ENCODE measurements around the gene WBP2NL.

DNA sequence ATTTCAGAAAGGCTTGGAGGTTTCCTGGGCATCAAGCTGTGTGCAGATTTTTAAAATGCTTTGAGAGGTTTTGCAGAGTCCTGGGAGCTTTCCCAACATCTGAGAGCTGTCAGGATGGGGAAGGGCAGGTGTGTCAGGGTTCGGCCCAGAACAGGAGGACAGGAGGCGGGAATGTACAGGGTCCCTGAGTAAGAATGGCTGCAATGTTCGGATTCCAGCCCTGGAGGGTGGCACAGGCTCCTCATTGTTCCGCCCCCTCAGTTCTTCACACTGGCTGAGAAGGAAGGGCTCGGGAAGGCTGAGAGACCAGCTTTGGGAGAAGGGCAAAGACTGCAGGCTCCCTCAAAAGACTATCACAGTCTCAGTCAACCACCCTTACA is 34.5 kb upstream of the WBP2NL start:
- TF ChIP-seq, protein P1, sequence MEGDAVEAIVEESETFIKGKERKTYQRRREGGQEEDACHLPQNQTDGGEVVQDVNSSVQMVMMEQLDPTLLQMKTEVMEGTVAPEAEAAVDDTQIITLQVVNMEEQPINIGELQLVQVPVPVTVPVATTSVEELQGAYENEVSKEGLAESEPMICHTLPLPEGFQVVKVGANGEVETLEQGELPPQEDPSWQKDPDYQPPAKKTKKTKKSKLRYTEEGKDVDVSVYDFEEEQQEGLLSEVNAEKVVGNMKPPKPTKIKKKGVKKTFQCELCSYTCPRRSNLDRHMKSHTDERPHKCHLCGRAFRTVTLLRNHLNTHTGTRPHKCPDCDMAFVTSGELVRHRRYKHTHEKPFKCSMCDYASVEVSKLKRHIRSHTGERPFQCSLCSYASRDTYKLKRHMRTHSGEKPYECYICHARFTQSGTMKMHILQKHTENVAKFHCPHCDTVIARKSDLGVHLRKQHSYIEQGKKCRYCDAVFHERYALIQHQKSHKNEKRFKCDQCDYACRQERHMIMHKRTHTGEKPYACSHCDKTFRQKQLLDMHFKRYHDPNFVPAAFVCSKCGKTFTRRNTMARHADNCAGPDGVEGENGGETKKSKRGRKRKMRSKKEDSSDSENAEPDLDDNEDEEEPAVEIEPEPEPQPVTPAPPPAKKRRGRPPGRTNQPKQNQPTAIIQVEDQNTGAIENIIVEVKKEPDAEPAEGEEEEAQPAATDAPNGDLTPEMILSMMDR (IDR thresholded peaks at IDR 0.05; ENCODE audit: low read depth, low read length, poor library complexity, severe bottlenecking): no peak
- no peak for TF ChIP-seq EZH2phosphoT487 (IDR thresholded peaks at IDR 0.05; ENCODE audit: borderline replicate concordance, low read length)
